Activated naive CD4-positive, alpha-beta T cell treated with anti-CD3 and anti-CD28 coated beads, Interleukin-2, amount 10 ng/mL, durations not matched to agents 7 days and 5 days (primary cell): ENCODE results near the gene MUSK.
"Not testable (repeated sequence)": the region's sequence is repeated elsewhere in the genome, so short reads cannot be mapped to it uniquely, and the experiment has no call there.

ENCODE experiments used
- CTCF ChIA-PET: fragments of 350-600 bp; sonication (Branson Sonifier 250); formaldehyde crosslinking; loops from one replicate; lab custom pipeline; 2021; ENCODE audit warnings: antibody characterized with exemption; lab: Charles Lee
- DNase-seq: peaks from one replicate; pipeline ENCODE4 v3.0.0-alpha.2; 2020
- H3K27ac Mint-ChIP-seq: one replicate; pipeline ENCODE4 v1.8.0; 2021; ENCODE audit warnings: mild to moderate bottlenecking, moderate library complexity, mixed read lengths
- H3K27me3 Mint-ChIP-seq: one replicate; pipeline ENCODE4 v1.8.0; 2021; ENCODE audit warnings: mild to moderate bottlenecking, mixed read lengths
- H3K36me3 Mint-ChIP-seq: one replicate; pipeline ENCODE4 v1.8.0; 2021; ENCODE audit warnings: mixed read lengths
- H3K4me1 Mint-ChIP-seq: one replicate; pipeline ENCODE4 v1.8.0; 2021; ENCODE audit warnings: mixed read lengths
- H3K4me3 Mint-ChIP-seq: one replicate; pipeline ENCODE4 v1.8.0; 2021; ENCODE audit warnings: mild to moderate bottlenecking, moderate library complexity, mixed read lengths
- H3K9me3 Mint-ChIP-seq: one replicate; pipeline ENCODE4 v1.8.0; 2021; ENCODE audit warnings: mixed read lengths

The MUSK gene

DNA sequence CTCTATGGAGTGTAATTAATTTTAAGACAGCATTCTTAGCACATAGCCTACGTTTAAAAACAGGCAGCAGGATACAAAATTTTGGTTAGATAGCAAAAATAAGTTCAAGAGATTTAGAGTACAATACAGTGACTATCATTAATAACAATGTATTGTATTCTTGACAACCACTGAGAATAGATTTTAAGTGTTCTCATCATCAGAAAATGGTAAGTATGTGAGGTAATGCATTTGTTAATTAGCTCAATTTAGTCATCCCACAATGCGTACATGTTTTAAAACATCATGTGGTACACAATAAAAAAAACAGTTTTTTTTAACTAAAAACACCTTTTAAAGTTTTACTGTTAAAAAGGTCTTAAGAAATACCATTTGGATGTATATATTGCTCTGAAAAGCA, 94.2 kb downstream of the MUSK start:
- Mint-ChIP-seq H3K27ac (no peak overlapping the region), H3K36me3 (no peaks in the 10 kb centered on the region), H3K4me1 (no peaks in the 10 kb centered on the region), H3K27me3 (no peaks in the 10 kb centered on the region), H3K4me3 (no peak overlapping the region), H3K9me3 (no peaks in the 10 kb centered on the region)
- CTCF ChIA-PET = no interaction called here
- no peak for DNase-seq

DNA sequence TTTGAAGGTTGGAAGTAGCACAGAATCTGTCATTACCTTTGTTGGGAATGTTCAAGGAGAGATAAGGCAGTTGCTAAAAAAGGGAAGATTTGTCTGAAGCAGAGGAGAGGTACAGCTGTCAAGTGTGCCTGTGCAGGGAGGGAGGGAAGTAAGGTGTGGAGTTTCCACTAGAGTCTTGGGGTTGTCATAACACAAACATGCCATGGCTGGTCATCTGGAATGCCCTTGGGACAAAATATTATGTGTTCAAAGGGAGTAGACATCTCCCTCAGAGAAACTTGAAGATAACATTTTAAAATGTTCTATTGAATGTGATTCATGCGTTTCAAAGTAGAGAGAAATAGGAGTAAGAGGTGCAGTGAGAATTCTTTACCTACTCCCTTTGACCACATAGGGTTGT, 95.0 kb downstream of the MUSK start:
- Mint-ChIP-seq H3K36me3 (no peaks in the 10 kb centered on the region), H3K27me3 (no peaks in the 10 kb centered on the region), H3K27ac (no peak overlapping the region), H3K4me3 (no peak overlapping the region), H3K4me1 (no peaks in the 10 kb centered on the region), H3K9me3 (no peaks in the 10 kb centered on the region)
- DNase-seq = no peak
- CTCF ChIA-PET = no interaction called here

DNA sequence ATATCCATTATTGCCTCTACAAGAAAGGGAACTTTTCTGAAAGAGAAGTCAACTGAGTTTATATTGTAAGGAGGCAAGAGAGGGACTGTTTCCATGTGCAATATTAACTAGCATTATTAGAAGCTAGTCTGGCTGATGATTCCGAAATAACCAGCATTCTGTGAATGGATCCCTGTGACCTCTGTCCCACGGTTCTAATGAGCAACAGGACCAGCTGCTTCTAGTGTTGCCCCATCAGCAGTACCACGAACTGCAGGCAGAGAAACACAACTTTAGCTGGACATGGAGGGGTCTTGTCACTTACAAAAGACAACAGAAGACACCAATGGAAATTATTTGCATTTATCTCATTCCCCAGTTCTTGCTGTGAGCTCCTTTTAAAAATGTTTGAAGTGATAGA, 95.4 kb downstream of the MUSK start:
- DNase-seq = no peak
- Mint-ChIP-seq H3K27ac (no peak overlapping the region), H3K4me1 (no peaks in the 10 kb centered on the region), H3K4me3 (no peak overlapping the region), H3K9me3 (no peaks in the 10 kb centered on the region), H3K27me3 (no peaks in the 10 kb centered on the region), H3K36me3 (no peaks in the 10 kb centered on the region)
- CTCF ChIA-PET = no interaction called here

DNA sequence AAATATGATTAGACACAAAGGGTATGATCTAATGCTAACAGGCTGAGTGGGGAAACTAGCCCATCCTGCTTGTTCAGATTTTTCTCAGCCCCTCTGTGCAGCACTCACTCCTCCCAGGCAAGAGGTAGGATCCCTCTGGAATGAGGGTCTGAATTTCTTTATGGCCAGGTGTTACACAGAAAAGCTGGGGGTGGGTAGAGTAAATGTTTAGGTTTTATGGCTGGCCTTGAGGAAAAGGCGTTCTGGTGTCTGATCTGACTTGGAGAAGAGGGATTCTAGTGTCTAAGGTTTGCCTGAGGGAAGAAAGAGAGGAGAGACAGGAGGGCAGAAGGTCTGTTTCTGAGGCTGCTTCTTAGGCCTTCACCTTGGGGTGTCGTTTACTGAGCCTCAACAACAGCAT, 97.3 kb downstream of the MUSK start:
- Mint-ChIP-seq H3K4me3 (no peak overlapping the region), H3K27ac (no peak overlapping the region), H3K36me3 (no peaks in the 10 kb centered on the region), H3K9me3 (no peaks in the 10 kb centered on the region), H3K27me3 (no peaks in the 10 kb centered on the region), H3K4me1 (no peaks in the 10 kb centered on the region)
- CTCF ChIA-PET = no interaction called here
- no peak for DNase-seq

DNA sequence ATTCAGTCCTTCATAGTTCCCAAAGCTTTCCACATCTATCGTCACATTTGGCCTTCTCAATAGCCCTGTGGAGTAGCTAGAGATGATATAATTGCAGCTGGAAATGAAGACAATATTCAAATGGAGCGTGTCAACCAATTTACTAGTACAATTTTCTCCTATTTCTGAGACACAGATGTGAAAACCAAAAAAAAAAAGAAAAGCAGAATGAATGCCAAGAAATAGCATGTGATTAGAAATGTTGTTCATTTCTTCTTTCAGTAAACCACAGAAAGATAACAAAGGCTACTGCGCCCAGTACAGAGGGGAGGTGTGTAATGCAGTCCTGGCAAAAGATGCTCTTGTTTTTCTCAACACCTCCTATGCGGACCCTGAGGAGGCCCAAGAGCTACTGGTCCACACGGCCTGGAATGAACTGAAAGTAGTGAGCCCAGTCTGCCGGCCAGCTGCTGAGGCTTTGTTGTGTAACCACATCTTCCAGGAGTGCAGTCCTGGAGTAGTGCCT, 99.0 kb downstream of the MUSK start:
- Mint-ChIP-seq H3K36me3 (no peaks in the 10 kb centered on the region), H3K27ac (no peak overlapping the region), H3K27me3 (no peaks in the 10 kb centered on the region), H3K4me1 (no peaks in the 10 kb centered on the region), H3K9me3 (no peaks in the 10 kb centered on the region), H3K4me3 (no peak overlapping the region)
- CTCF ChIA-PET = no interaction called here
- no peak for DNase-seq

DNA sequence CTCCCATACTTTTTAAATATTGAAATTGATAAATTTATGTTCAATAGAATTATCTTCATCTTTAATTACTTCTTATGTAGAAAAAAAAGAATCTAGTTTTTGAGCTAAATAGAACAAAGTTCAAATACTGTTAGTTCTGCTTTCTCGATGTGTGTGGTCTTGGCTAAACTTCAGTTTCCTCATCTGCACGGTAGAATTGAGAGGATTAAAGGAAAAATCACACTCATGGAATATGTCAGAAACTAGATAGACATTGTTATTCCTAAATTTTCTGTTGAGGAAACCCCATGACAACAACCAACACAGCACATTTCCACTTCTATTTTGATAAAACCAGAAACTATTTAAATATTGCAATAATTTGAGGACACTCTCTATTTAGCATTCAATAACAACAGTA, 100.3 kb downstream of the MUSK start:
- Mint-ChIP-seq H3K4me3 (no peak overlapping the region), H3K9me3 (no peaks in the 10 kb centered on the region), H3K27ac (no peak overlapping the region), H3K27me3 (no peaks in the 10 kb centered on the region), H3K4me1 (no peaks in the 10 kb centered on the region), H3K36me3 (no peaks in the 10 kb centered on the region)
- CTCF ChIA-PET = no interaction called here
- DNase-seq = no peak

DNA sequence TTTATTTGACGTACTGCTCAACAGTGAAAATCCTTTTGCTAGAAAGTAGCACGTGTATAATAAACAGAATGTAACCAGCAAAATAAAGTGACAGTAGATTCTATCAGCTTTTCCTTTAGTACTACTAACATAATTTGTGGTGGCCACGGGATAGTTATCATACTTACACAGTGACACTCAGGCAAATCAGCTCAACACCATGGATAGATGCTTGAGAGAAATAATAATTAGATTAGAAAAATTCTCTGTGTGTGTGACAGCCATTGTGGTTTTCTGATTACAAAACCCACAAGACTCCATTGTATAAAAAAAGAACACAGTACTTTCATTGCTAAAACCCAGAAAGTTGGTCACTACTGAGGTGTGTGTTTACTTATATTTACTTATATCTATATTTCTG, 101.1 kb downstream of the MUSK start:
- Mint-ChIP-seq H3K27ac (no peak overlapping the region), H3K4me1 (no peaks in the 10 kb centered on the region), H3K36me3 (no peaks in the 10 kb centered on the region), H3K27me3 (no peaks in the 10 kb centered on the region), H3K4me3 (no peak overlapping the region), H3K9me3 (no peaks in the 10 kb centered on the region)
- no peak for DNase-seq
- CTCF ChIA-PET = no interaction called here

DNA sequence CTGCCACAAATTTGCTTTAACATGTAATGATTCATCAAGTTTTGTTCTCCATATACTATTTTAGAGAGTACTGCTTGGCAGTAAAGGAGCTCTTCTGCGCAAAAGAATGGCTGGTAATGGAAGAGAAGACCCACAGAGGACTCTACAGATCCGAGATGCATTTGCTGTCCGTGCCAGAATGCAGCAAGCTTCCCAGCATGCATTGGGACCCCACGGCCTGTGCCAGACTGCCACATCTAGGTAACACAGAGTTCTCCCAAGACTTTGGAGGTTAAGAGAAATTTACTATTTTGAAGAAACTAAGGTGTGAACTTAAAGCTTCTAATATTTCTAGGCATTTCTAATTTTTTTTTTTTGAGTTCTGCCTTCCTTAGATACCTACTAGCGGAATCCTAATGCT, 107.1 kb downstream of the MUSK start:
- Mint-ChIP-seq H3K27ac (no peak overlapping the region), H3K4me3 (no peak overlapping the region), H3K9me3 (no peaks in the 10 kb centered on the region), H3K4me1 (no peaks in the 10 kb centered on the region), H3K36me3 (no peaks in the 10 kb centered on the region), H3K27me3 (no peaks in the 10 kb centered on the region)
- CTCF ChIA-PET = no interaction called here
- DNase-seq = no peak

DNA sequence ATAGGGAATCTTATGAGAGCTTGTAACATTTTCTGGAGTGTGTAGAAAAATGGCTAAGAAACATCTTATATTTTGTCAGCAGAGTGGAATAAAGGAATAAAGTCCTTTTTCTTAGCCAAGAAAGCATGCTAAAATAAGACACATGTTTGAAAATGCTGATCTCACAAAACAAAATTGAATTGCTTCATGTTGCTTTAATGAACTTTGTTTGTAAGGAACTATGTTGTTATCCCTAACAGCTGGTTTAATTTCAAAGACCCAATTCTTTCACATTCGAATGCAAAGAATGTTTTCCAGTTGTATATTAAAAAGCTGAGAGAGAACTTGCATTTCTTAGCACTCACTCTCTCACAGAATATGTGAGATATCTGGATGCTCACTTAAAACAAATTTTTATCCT, 107.6 kb downstream of the MUSK start:
- CTCF ChIA-PET = no interaction called here
- Mint-ChIP-seq H3K36me3 (no peaks in the 10 kb centered on the region), H3K27ac (no peak overlapping the region)

DNA sequence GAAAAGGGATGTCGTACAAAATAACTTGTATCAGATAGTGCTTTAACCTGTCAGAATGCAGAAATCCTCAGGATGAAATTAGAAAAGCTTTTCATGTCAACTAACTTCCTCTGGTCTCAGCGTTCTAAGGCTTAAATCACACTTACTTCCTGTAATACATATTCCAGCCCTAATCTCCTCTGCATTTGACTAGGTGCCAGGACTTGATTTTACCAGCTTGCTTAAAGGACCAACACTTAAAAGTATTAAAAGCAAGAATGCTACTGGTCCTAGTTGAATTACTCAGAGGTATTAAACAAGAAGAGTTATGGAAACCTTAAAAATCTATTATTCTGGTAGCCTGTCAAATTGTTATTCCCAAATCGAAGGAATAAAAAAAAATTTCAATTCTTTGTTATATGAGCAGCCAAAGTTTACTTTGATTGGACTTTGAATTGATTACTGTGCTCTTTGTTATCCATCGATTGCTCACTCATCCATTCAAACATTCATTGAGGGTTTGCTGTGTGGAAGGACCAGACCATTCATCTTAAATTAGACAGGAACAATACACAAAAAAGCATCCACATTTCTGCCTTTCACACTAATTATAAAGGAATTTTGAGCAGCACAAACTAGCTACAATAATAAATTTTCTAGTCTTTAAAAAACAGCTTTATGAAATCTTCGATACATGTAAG, 108.7 kb downstream of the MUSK start:
- Mint-ChIP-seq H3K4me1 (no peaks in the 10 kb centered on the region), H3K4me3 (no peak overlapping the region), H3K27ac (no peak overlapping the region), H3K36me3 (no peaks in the 10 kb centered on the region), H3K9me3 (no peaks in the 10 kb centered on the region), H3K27me3 (no peaks in the 10 kb centered on the region)
- no peak for DNase-seq
- CTCF ChIA-PET = no interaction called here

More for the DNA sequence above, 107.6 kb downstream of the MUSK start:
- Mint-ChIP-seq H3K9me3 (no peaks in the 10 kb centered on the region), H3K4me3 (no peak overlapping the region), H3K4me1 (no peaks in the 10 kb centered on the region), H3K27me3 (no peaks in the 10 kb centered on the region)
- DNase-seq = no peak

DNA sequence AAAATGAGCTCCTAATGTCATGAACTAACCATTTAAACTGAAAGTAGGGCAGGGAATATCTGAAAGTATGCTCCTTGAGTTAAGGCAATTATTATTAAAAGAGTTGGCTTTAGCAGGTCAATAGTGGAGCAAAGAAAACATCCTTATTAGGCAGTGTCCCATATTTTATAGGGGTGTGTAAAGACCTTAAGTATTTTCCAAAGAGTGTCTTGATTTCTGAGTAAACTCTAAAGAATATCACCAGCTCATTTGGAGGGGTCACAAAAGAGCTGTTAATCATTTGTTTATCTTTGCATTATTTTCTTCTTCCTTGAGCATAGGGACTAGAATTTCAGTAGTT, 109.3 kb downstream of the MUSK start:
- no peaks in the 10 kb centered on the region for H3K9me3 Mint-ChIP-seq
- CTCF ChIA-PET = no interaction called here
- no peaks in the 10 kb centered on the region for H3K4me1 Mint-ChIP-seq
- H3K27me3 Mint-ChIP-seq = no peaks in the 10 kb centered on the region
- no peak overlapping the region for H3K27ac Mint-ChIP-seq
- no peak overlapping the region for H3K4me3 Mint-ChIP-seq
- DNase-seq = no peak
- H3K36me3 Mint-ChIP-seq = no peaks in the 10 kb centered on the region

DNA sequence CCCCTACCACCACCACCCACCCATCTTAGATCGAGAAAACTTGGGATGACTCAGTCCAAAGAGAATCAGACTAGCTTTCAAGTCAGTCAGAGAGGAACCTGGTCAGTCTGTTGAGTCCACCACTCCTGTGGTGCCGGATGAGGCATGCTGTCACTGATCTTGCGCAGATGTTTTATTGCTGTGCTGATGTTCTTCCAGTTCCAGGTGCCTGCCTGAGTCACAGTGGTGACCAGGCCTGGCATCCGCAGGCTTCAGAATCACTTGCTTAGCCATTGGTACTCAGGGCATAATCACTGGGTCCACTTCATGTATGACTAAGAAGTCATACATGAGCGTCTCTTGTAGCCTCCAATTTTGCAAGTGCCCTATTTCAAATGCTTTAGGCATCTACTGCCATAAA, 114.1 kb downstream of the MUSK start:
- no peak for DNase-seq
- CTCF ChIA-PET = no interaction called here
- H3K36me3 Mint-ChIP-seq = no peaks in the 10 kb centered on the region
- no peaks in the 10 kb centered on the region for H3K27me3 Mint-ChIP-seq
- H3K27ac Mint-ChIP-seq = no peak overlapping the region
- H3K4me1 Mint-ChIP-seq = no peaks in the 10 kb centered on the region
- no peak overlapping the region for H3K4me3 Mint-ChIP-seq
- H3K9me3 Mint-ChIP-seq = no peaks in the 10 kb centered on the region

DNA sequence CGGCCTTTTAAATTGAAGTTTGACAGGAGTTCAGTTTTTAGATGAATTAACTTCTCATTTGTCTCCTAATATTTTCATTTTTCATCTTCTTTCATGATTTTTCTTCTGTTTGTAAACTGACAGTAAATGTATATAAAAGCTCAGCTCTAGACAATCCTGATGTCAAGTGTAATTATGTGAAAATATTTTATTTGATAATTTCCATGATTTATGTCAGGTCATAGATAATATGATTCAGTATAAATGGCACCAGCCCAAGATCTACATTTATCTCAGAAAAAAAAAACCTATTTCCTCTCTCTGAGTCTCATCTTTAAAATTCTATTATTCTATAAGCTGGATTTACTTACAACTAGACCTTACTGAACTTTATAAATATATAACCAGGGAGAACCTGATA, 115.7 kb downstream of the MUSK start:
- no peak for DNase-seq
- CTCF ChIA-PET = no interaction called here
- Mint-ChIP-seq H3K9me3 (no peaks in the 10 kb centered on the region), H3K27me3 (no peaks in the 10 kb centered on the region), H3K27ac (no peak overlapping the region), H3K4me3 (no peak overlapping the region), H3K36me3 (no peaks in the 10 kb centered on the region), H3K4me1 (no peaks in the 10 kb centered on the region)

DNA sequence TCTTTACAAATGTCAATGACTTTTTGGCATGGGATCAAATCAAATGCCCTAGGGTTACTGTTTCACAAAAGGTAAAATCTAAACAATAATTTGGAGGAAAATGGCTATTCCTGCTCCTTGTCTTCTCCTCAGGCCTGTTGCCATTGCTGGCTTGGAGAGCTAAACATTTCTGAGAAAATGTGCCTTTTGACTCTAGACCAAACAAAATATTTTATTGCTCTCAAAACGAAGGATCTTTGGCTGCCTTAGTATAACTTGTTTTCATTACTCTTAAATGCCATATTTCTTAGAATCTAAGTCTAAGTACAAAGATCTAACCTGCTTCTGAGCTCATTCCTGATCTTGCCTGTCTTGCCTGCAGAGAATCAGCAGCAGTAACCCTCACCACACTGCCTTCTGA, 116.6 kb downstream of the MUSK start:
- CTCF ChIA-PET = no interaction called here
- H3K4me3 Mint-ChIP-seq = no peak overlapping the region
- H3K27me3 Mint-ChIP-seq = no peaks in the 10 kb centered on the region
- H3K27ac Mint-ChIP-seq = no peak overlapping the region
- no peaks in the 10 kb centered on the region for H3K4me1 Mint-ChIP-seq
- DNase-seq = no peak
- H3K36me3 Mint-ChIP-seq = no peaks in the 10 kb centered on the region
- no peaks in the 10 kb centered on the region for H3K9me3 Mint-ChIP-seq

DNA sequence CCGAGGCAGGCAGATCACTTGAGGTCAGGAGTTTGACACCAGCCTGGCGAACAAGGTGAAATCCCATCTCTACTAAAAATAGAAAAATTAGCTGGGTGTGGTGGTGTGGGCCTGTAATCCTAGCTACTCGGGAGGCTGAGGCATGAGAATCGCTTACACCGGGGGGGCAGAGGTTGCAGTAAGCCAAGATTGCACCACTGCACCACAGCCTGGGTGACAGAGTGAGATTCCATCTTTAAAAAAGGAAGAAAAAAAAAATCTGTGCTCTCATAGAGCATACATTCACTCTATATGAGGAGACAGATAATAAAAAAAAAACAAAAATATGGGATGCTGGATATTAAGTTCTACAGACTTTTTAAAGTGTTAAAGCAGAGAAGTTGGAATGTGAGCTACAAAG, 119.8 kb downstream of the MUSK start:
- CTCF ChIA-PET, H3K27me3 Mint-ChIP-seq, H3K27ac Mint-ChIP-seq, H3K4me3 Mint-ChIP-seq, H3K9me3 Mint-ChIP-seq, DNase-seq, H3K4me1 Mint-ChIP-seq, H3K36me3 Mint-ChIP-seq: not testable (repeated sequence)

DNA sequence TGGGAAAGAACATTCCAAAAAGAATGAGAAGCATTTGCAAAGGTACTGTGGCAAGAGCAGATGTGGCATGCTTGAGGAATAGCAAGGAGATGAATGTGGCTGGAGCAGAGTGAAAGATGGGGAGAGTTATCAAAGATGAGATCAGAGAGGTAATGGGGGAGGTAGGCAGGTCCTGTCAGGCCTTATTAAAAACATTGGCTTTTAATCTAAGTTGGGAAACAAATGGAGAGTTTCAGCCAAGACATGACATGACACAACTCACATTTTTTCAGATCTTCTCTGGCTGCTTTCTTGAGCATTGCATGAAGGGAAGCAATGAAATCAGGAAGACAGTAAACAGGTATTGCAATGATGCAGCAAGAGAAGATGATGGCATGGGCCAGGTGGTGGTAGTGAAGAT, 120.3 kb downstream of the MUSK start:
- no peak overlapping the region for H3K4me3 Mint-ChIP-seq
- CTCF ChIA-PET = no interaction called here
- no peak overlapping the region for H3K27ac Mint-ChIP-seq

More for the DNA sequence above, 120.3 kb downstream of the MUSK start:
- DNase-seq = no peak
- Mint-ChIP-seq H3K27me3 (no peaks in the 10 kb centered on the region), H3K4me1 (no peaks in the 10 kb centered on the region), H3K36me3 (no peaks in the 10 kb centered on the region), H3K9me3 (no peaks in the 10 kb centered on the region)
